Bronchial epithelial cell (primary cell): Measurements from ENCODE around the gene ANKMY1. TPM values are rescaled to one million over a fixed set of nuclear protein-coding genes. Genes with fewer than 3 reads are reported as not detected.

ENCODE experiments used
- DNase-seq: peaks from one replicate; pipeline ENCODE4 v3.0.0-alpha.2; 2010; ENCODE audit warnings: low read depth
- FAIRE-seq: peaks from 2 replicates; lab custom pipeline; 2011; peaks lifted over from hg19 to GRCh38; lab: Jason Lieb, UNC
- H3K27me3 ChIP-seq: 2 replicates; pipeline ENCODE4 v1.5.1; 2011; ENCODE audit warnings: low read length; ENCODE audit not compliant: control insufficient read depth, insufficient read depth
- H3K36me3 ChIP-seq: 2 replicates; pipeline ENCODE4 v1.5.1; 2011; ENCODE audit warnings: low read length; ENCODE audit not compliant: control insufficient read depth, insufficient read depth
- H3K4me3 ChIP-seq: 2 replicates; pipeline ENCODE4 v1.5.1; 2011; ENCODE audit warnings: mild to moderate bottlenecking, low read depth, low read length, control low read depth
- CTCF ChIP-seq: IDR thresholded peaks from 2 replicates; pipeline ENCODE4 v1.5.1; 2011; ENCODE audit warnings: mild to moderate bottlenecking, moderate library complexity, low read length, control low read depth, inconsistent platforms; ENCODE audit not compliant: insufficient read depth, severe bottlenecking
- total RNA-seq: library from RNA; depleted of rRNA; stranded (reverse); fragments of >200 nt; gene quantifications from 2 replicates; pipeline ENCODE4 v1.2.1, GENCODE V29; 2014

Gene ANKMY1
- total RNA-seq, 1 donor from 2014 or later = 15.8 TPM

- no peak for FAIRE-seq
- no peak for TF ChIP-seq CTCF
- H3K36me3 ChIP-seq = no peaks in the 10 kb centered on the region
- no peak overlapping the region for H3K4me3 ChIP-seq
- no peak for DNase-seq
- H3K27me3 ChIP-seq = no peaks in the 10 kb centered on the region
Measured at GRCh38 chr2:240506406-240507059, 51.3 kb downstream of the ANKMY1 start.

GRCh38 chr2:240505910-240506309 is 51.9 kb downstream of the ANKMY1 start:
- DNase-seq (no peak), FAIRE-seq (no peak)
- H3K36me3 ChIP-seq = no peaks in the 10 kb centered on the region

GRCh38 chr2:240503848-240504247 is 53.9 kb downstream of the ANKMY1 start:
- no peak overlapping the region for H3K4me3 ChIP-seq
- H3K36me3 ChIP-seq = no peaks in the 10 kb centered on the region
- no peak for TF ChIP-seq CTCF
- no peak for DNase-seq
- no peak for FAIRE-seq
- H3K27me3 ChIP-seq = no peaks in the 10 kb centered on the region

More at GRCh38 chr2:240505910-240506309, 51.9 kb downstream of the ANKMY1 start:
- TF ChIP-seq CTCF = no peak
- Histone ChIP-seq H3K4me3 (no peak overlapping the region), H3K27me3 (no peaks in the 10 kb centered on the region)

GRCh38 chr2:240503375-240503774 is 54.4 kb downstream of the ANKMY1 start:
- DNase-seq (no peak), FAIRE-seq (no peak)
- Histone ChIP-seq H3K36me3 (no peaks in the 10 kb centered on the region), H3K27me3 (no peaks in the 10 kb centered on the region), H3K4me3 (no peak overlapping the region)
- TF ChIP-seq CTCF = no peak

- no peak overlapping the region for H3K4me3 ChIP-seq
- FAIRE-seq = no peak
- no peaks in the 10 kb centered on the region for H3K27me3 ChIP-seq
- DNase-seq = no peak
- TF ChIP-seq CTCF = no peak
- H3K36me3 ChIP-seq = no peaks in the 10 kb centered on the region
Measured at GRCh38 chr2:240502430-240503121, 55.2 kb downstream of the ANKMY1 start.
